HepG2 (cell line): ENCODE data around the gene SPSB2. TPM values are rescaled to one million over a fixed set of nuclear protein-coding genes. Genes with fewer than 3 reads are reported as not detected.

Source experiments
- ADNP ChIP-seq: sonication (generic); formaldehyde crosslinking; IDR thresholded peaks from 2 replicates; pipeline ENCODE4 v1.4.0; 2020; ENCODE audit warnings: missing genetic modification reagents
- ATAD3A ChIP-seq: sonication (generic); formaldehyde crosslinking; IDR thresholded peaks from 2 replicates; pipeline ENCODE4 v1.4.0; 2020; ENCODE audit warnings: missing genetic modification reagents
- CAMTA2 ChIP-seq: sonication (generic); formaldehyde crosslinking; IDR thresholded peaks from 2 replicates; pipeline ENCODE4 v1.4.0; 2020; ENCODE audit warnings: mild to moderate bottlenecking, missing genetic modification reagents, borderline replicate concordance
- GATAD2A ChIP-seq: IDR thresholded peaks from 2 replicates; pipeline ENCODE4 v1.6.1; 2016
- MED1 ChIP-seq: sonication (generic); formaldehyde crosslinking; IDR thresholded peaks from 2 replicates; pipeline ENCODE4 v1.4.0; 2020; ENCODE audit warnings: missing genetic modification reagents
- MIXL1 ChIP-seq: IDR thresholded peaks from 2 replicates; pipeline ENCODE4 v1.6.1; 2016
- NFAT5 ChIP-seq: sonication (generic); formaldehyde crosslinking; IDR thresholded peaks from 2 replicates; pipeline ENCODE4 v1.4.0; 2020; ENCODE audit warnings: missing genetic modification reagents
- NR2F1 ChIP-seq, 2 experiments: fragments of 450-650 bp in 1 of 2; formaldehyde crosslinking in 1 of 2; IDR thresholded peaks; 2 replicates each; pipeline versions ENCODE4 v1.5.0 to v1.6.1; 2016 to 2020; ENCODE audit warnings: mild to moderate bottlenecking in 1 of 2, missing compliant biosample characterization in 1 of 2, missing genetic modification reagents in 1 of 2, moderate library complexity in 1 of 2
- SOX5 ChIP-seq: IDR thresholded peaks from 2 replicates; pipeline ENCODE4 v1.6.1; 2016; ENCODE audit warnings: borderline replicate concordance
- U2AF2 ChIP-seq: fragments of 200-400 bp; formaldehyde crosslinking; IDR thresholded peaks from 2 replicates; pipeline ENCODE4 v1.6.1; 2017; ENCODE audit warnings: low read depth, mild to moderate bottlenecking, low read length
- YEATS2 ChIP-seq: sonication (generic); formaldehyde crosslinking; IDR thresholded peaks from 2 replicates; pipeline ENCODE4 v1.4.0; 2020; ENCODE audit warnings: missing genetic modification reagents, borderline replicate concordance
- ZBTB1 ChIP-seq: sonication (generic); formaldehyde crosslinking; IDR thresholded peaks from 2 replicates; pipeline ENCODE4 v1.4.0; 2020; ENCODE audit warnings: missing genetic modification reagents, borderline replicate concordance
- ZBTB3 ChIP-seq: sonication (generic); formaldehyde crosslinking; IDR thresholded peaks from 2 replicates; pipeline ENCODE4 v1.4.0; 2020; ENCODE audit warnings: low read depth, mild to moderate bottlenecking, moderate library complexity, missing genetic modification reagents, borderline replicate concordance
- ZNF10 ChIP-seq: sonication (generic); formaldehyde crosslinking; IDR thresholded peaks from 2 replicates; pipeline ENCODE4 v1.4.0; 2020; ENCODE audit warnings: mild to moderate bottlenecking, low read depth, missing genetic modification reagents, borderline replicate concordance
- ZNF33A ChIP-seq: sonication (generic); formaldehyde crosslinking; IDR thresholded peaks from 2 replicates; pipeline ENCODE4 v1.5.1; 2020; ENCODE audit warnings: missing genetic modification reagents, mild to moderate bottlenecking, moderate library complexity, borderline replicate concordance
- ZNF792 ChIP-seq: IDR thresholded peaks from 2 replicates; pipeline ENCODE4 v1.6.1; 2016
- polyA plus RNA-seq, 8 experiments: library from polyadenylated mRNA; depleted of rRNA in 3 of 8; stranded (reverse) in 7 of 8; unstranded in 1 of 8; fragments of >200 nt; fragmentation: Illumina TruSeq in 4 of 8; extraction: Trizol in 4 of 8; gene quantifications; 2 replicates each; pipeline versions ENCODE4 v1.2.1 to v1.2.3, GENCODE V29; 2011 to 2016; ENCODE audit warnings: low read depth in 4 of 8, missing spikeins in 1 of 8, mixed read lengths in 1 of 8; ENCODE audit not compliant: insufficient read depth in 1 of 8
- total RNA-seq, 5 experiments: library from RNA; depleted of rRNA; stranded (reverse); fragments of >200 nt; fragmentation: Illumina TruSeq; extraction: Trizol; gene quantifications; 2 replicates each; pipeline ENCODE4 v1.2.3, GENCODE V29; 2016; ENCODE audit warnings: low read depth in 1 of 5
- TF ChIP-seq, protein P1 (sequence below): sonication (generic); formaldehyde crosslinking; IDR thresholded peaks from 2 replicates; pipeline ENCODE4 v1.4.0; 2020; ENCODE audit warnings: mild to moderate bottlenecking, missing genetic modification reagents
- TF ChIP-seq, protein P2 (sequence below): IDR thresholded peaks from 2 replicates; pipeline ENCODE4 v1.6.1; 2016; ENCODE audit warnings: low read depth

SPSB2 gene
- total and polyA plus RNA-seq, 2 of the 13 experiments (the other 11 are each of a cell fraction or from before 2014, with no cell fraction given) = 2.0 to 6.2 TPM

DNA sequence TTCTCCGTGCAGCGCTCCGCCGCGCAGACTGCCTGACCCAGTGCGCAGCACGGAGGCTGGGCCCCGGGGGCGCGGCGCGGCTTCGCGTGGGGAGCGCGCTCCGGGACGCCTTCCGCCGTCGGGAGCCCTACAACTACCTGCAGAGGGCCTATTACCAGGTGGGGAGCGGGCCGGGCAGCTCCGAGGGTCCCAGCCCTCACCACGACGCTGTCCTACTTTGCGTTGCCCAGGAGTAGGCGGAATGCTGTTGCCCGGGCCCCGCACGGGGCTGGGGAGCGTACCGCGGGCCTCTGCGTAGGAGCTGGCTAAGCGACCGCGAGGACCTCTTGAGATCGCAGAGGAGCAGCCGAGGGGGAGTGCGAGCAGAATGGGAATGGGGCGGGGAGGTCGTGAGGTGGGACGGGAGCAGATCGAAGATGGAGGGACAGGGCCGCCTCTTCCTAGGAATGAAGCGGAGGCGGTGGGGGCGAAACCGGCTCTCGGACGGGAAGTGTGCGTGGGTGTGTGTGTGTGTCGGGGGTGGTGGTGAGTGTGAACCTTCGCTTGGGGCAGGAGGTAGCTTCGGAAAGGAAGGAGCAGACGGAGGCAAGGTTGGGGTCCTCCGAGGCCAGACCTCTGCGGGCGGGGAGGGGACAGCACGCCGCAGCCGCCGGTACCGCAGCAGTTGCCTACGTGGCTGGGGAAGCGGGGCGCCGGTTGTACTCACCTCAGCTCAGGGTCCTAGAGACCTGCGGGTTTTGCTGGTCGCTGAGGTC lies 44.1 kb downstream of the SPSB2 start (continued):
- TF ChIP-seq ZBTB3 (CRISPR knock-in tag) = no peak
- no peak for TF ChIP-seq ADNP (CRISPR knock-in tag)
- TF ChIP-seq GATAD2A (CRISPR knock-in tag) = no peak
- TF ChIP-seq ATAD3A (CRISPR knock-in tag) = no peak
- no peak for TF ChIP-seq NFAT5 (CRISPR knock-in tag)
- TF ChIP-seq MED1 (CRISPR knock-in tag) = no peak
- TF ChIP-seq, protein P1, sequence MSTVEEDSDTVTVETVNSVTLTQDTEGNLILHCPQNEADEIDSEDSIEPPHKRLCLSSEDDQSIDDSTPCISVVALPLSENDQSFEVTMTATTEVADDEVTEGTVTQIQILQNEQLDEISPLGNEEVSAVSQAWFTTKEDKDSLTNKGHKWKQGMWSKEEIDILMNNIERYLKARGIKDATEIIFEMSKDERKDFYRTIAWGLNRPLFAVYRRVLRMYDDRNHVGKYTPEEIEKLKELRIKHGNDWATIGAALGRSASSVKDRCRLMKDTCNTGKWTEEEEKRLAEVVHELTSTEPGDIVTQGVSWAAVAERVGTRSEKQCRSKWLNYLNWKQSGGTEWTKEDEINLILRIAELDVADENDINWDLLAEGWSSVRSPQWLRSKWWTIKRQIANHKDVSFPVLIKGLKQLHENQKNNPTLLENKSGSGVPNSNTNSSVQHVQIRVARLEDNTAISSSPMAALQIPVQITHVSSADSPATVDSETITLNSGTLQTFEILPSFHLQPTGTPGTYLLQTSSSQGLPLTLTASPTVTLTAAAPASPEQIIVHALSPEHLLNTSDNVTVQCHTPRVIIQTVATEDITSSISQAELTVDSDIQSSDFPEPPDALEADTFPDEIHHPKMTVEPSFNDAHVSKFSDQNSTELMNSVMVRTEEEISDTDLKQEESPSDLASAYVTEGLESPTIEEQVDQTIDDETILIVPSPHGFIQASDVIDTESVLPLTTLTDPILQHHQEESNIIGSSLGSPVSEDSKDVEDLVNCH = no peak
- no peak for TF ChIP-seq ZBTB1 (CRISPR knock-in tag)
- TF ChIP-seq U2AF2 = no peak
- TF ChIP-seq ZNF33A = no peak
- no peak for TF ChIP-seq ZNF10 (CRISPR knock-in tag)
- TF ChIP-seq SOX5 (CRISPR knock-in tag) = no peak
- TF ChIP-seq ZNF792 = no peak
- TF ChIP-seq, protein P2, sequence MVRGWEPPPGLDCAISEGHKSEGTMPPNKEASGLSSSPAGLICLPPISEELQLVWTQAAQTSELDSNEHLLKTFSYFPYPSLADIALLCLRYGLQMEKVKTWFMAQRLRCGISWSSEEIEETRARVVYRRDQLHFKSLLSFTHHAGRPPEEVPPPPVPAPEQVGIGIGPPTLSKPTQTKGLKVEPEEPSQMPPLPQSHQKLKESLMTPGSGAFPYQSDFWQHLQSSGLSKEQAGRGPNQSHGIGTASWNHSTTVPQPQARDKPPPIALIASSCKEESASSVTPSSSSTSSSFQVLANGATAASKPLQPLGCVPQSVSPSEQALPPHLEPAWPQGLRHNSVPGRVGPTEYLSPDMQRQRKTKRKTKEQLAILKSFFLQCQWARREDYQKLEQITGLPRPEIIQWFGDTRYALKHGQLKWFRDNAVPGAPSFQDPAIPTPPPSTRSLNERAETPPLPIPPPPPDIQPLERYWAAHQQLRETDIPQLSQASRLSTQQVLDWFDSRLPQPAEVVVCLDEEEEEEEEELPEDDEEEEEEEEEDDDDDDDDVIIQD (CRISPR knock-in tag) = no peak
- no peak for TF ChIP-seq MIXL1
- peak; percentile 50; the same call in 1 of the 2 replicates for TF ChIP-seq CAMTA2 (CRISPR knock-in tag)
- TF ChIP-seq YEATS2 (CRISPR knock-in tag) = no peak
- no peak for TF ChIP-seq NR2F1 (CRISPR knock-in tag; IDR thresholded peaks at IDR 0.05)
